OCI-LY1 (cell line): ENCODE results near the gene SNX14.

Source experiments
- H2AFZ ChIP-seq: fragments of 200-600 bp; sonication (generic), shearing (Covaris generic); 2 replicates; pipeline ENCODE4 v1.6.0; 2014; ENCODE audit warnings: antibody characterized with exemption, mild to moderate bottlenecking, low read length
- H3F3A ChIP-seq: fragments of 200-600 bp; sonication (generic), shearing (Covaris generic); 2 replicates; pipeline ENCODE4 v1.6.0; 2014; ENCODE audit warnings: mild to moderate bottlenecking, antibody characterized with exemption, low read length, moderate library complexity; ENCODE audit not compliant: insufficient read depth
- H3K27ac ChIP-seq: fragments of 200-600 bp; sonication (generic); 2 replicates; pipeline ENCODE4 v1.5.1; 2014; ENCODE audit warnings: low read length, mixed run types, mild to moderate bottlenecking, low read depth; ENCODE audit not compliant: poor library complexity, severe bottlenecking
- H3K27me3 ChIP-seq: fragments of 200-600 bp; sonication (generic); 2 replicates; pipeline ENCODE4 v1.6.0; 2014; ENCODE audit warnings: antibody characterized with exemption, mild to moderate bottlenecking, low read length, moderate library complexity; ENCODE audit not compliant: insufficient read depth
- H3K36me3 ChIP-seq: fragments of 200-600 bp; sonication (generic); 2 replicates; pipeline ENCODE4 v1.6.1; 2014; ENCODE audit warnings: mild to moderate bottlenecking, antibody characterized with exemption, low read length, moderate library complexity, mixed read lengths; ENCODE audit not compliant: insufficient read depth
- H3K4me1 ChIP-seq: fragments of 200-600 bp; sonication (generic); 2 replicates; pipeline ENCODE4 v1.5.1; 2014; ENCODE audit warnings: mild to moderate bottlenecking, low read length, moderate library complexity; ENCODE audit not compliant: insufficient read depth, severe bottlenecking
- H3K4me2 ChIP-seq: fragments of 200-600 bp; sonication (generic), shearing (Covaris generic); 2 replicates; pipeline ENCODE4 v1.6.1; 2014; ENCODE audit warnings: low read length
- H3K4me3 ChIP-seq: fragments of 200-600 bp; sonication (generic); 2 replicates; pipeline ENCODE4 v1.5.1; 2014; ENCODE audit warnings: low read length, low read depth, mild to moderate bottlenecking, mixed read lengths; ENCODE audit not compliant: poor library complexity, severe bottlenecking
- H3K79me2 ChIP-seq: fragments of 200-600 bp; shearing (Covaris generic); 2 replicates; pipeline ENCODE4 v1.6.1; 2016; ENCODE audit warnings: mixed run types, low read length, mixed read lengths; ENCODE audit not compliant: insufficient read depth
- H3K9ac ChIP-seq: fragments of 200-600 bp; sonication (generic), shearing (Covaris generic); 2 replicates; pipeline ENCODE4 v1.6.1; 2014; ENCODE audit warnings: mild to moderate bottlenecking, low read length, mixed read lengths
- H3K9me2 ChIP-seq: fragments of 200-600 bp; sonication (generic), shearing (Covaris generic); 2 replicates; pipeline ENCODE4 v1.6.1; 2014; ENCODE audit warnings: low read depth, mild to moderate bottlenecking, low read length, mixed read lengths
- H3K9me3 ChIP-seq: fragments of 200-600 bp; shearing (Covaris generic); 2 replicates; pipeline ENCODE4 v1.6.1; 2014; ENCODE audit warnings: low read length, mixed read lengths
- H4K20me1 ChIP-seq: fragments of 200-600 bp; sonication (generic), shearing (Covaris generic); 2 replicates; pipeline ENCODE4 v1.6.0; 2016; ENCODE audit warnings: mild to moderate bottlenecking, low read length; ENCODE audit not compliant: insufficient read depth
- EZH2 ChIP-seq: fragments of 200-600 bp; sonication (generic), shearing (Covaris generic); IDR thresholded peaks from 2 replicates; pipeline ENCODE4 v1.8.0; 2017; ENCODE audit warnings: borderline replicate concordance, mixed run types, mild to moderate bottlenecking, antibody characterized with exemption, low read length, moderate library complexity, mixed read lengths
- TF ChIP-seq, protein P1 (sequence below): fragments of 200-600 bp; sonication (generic), shearing (Covaris generic); IDR thresholded peaks from 2 replicates; pipeline ENCODE4 v1.5.1; 2017; ENCODE audit warnings: mild to moderate bottlenecking, antibody characterized with exemption, low read length, moderate library complexity, mixed read lengths

Gene SNX14

DNA sequence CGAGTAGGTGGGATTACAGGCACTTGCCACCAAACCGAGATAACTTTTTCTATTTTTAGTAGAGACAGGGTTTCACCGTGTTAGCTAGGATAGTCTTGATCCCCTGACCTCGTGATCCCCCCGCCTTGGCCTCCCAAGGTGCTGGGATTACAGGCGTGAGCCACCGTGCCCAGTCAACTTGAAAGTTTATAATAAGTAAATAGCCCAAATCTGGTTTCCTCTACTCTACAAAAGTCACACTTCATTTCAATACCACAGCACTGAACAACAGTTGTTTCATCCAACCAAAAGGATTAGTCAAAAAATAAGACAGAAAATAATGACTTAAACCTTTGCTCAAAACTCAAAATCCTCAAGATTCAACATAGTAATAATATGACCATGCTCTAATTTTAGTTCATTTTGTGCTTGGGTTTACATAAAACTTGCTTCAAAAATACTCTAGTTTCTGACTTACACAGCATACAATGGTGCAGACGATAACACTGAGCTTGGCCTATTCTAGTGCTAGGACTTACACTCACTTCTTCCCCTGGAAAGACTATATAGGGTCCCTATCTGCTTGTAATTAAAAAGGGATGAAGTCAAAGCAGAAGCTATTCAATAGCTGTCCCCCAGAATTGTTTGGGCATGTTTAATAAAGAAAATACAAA is 87.1 kb downstream of the SNX14 start:
- TF ChIP-seq EZH2, result no peak
- TF ChIP-seq, protein P1, sequence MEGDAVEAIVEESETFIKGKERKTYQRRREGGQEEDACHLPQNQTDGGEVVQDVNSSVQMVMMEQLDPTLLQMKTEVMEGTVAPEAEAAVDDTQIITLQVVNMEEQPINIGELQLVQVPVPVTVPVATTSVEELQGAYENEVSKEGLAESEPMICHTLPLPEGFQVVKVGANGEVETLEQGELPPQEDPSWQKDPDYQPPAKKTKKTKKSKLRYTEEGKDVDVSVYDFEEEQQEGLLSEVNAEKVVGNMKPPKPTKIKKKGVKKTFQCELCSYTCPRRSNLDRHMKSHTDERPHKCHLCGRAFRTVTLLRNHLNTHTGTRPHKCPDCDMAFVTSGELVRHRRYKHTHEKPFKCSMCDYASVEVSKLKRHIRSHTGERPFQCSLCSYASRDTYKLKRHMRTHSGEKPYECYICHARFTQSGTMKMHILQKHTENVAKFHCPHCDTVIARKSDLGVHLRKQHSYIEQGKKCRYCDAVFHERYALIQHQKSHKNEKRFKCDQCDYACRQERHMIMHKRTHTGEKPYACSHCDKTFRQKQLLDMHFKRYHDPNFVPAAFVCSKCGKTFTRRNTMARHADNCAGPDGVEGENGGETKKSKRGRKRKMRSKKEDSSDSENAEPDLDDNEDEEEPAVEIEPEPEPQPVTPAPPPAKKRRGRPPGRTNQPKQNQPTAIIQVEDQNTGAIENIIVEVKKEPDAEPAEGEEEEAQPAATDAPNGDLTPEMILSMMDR, result no peak
- no peak overlapping the region for H3K4me2 ChIP-seq
- no peaks in the 10 kb centered on the region for H3K79me2 ChIP-seq
- no peaks in the 10 kb centered on the region for H4K20me1 ChIP-seq
- peaks cover 22% of the 10 kb centered on the region for H3K36me3 ChIP-seq
- no peaks in the 10 kb centered on the region for H3K9me2 ChIP-seq
- H3K9me3 ChIP-seq, result no peaks in the 10 kb centered on the region
- H3K27me3 ChIP-seq, result no peaks in the 10 kb centered on the region
- no peaks in the 10 kb centered on the region for H3F3A ChIP-seq
- H3K4me3 ChIP-seq, result no peak overlapping the region
- H3K4me1 ChIP-seq, result no peaks in the 10 kb centered on the region
- no peak overlapping the region for H3K27ac ChIP-seq
- no peak overlapping the region for H2AFZ ChIP-seq
- H3K9ac ChIP-seq, result no peak overlapping the region

DNA sequence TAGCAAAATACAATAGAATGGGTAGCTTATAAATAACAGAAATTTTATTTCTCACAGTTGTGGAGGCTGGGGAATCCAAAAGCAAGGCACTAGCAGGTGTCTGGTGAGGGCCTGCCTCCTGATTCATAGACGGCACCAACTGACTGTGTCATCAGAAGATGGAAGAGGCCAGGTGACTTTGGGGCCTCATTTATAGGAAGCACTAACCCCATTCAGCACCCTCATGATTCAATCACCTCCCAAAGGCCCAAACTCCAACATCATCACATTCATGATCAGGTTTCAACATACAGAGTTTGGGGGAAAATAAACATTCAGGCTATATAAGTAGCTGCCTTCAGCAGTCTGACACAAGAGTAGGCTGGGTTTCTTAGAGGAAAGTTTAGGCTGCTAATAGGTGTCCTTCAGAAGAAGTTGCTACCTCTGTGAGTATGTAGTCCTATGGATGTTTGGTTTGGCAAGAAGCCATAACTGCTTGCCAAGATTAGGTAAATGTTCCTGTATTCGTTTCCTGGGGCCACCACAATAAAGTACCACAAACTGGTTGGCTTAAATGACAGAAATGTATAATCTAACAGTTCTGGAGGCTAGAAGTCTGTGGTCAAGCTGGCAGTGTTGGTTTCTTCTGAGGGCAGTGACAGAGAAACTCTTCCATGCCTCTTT is 94.9 kb downstream of the SNX14 start:
- TF ChIP-seq, protein P1, result no peak
- no peak for TF ChIP-seq EZH2
- no peaks in the 10 kb centered on the region for H3K9me3 ChIP-seq
- H3K4me3 ChIP-seq, result no peak overlapping the region
- H3K4me2 ChIP-seq, result no peak overlapping the region
- no peaks in the 10 kb centered on the region for H3K4me1 ChIP-seq
- no peak overlapping the region for H3K27ac ChIP-seq
- no peaks in the 10 kb centered on the region for H3K9me2 ChIP-seq
- no peaks in the 10 kb centered on the region for H3K27me3 ChIP-seq
- no peaks in the 10 kb centered on the region for H4K20me1 ChIP-seq
- H3K9ac ChIP-seq, result no peak overlapping the region
- no peaks in the 10 kb centered on the region; the same call in 1 of the 2 replicates for H3K36me3 ChIP-seq
- no peaks in the 10 kb centered on the region for H3K79me2 ChIP-seq
- no peaks in the 10 kb centered on the region for H3F3A ChIP-seq
- H2AFZ ChIP-seq, result no peak overlapping the region

DNA sequence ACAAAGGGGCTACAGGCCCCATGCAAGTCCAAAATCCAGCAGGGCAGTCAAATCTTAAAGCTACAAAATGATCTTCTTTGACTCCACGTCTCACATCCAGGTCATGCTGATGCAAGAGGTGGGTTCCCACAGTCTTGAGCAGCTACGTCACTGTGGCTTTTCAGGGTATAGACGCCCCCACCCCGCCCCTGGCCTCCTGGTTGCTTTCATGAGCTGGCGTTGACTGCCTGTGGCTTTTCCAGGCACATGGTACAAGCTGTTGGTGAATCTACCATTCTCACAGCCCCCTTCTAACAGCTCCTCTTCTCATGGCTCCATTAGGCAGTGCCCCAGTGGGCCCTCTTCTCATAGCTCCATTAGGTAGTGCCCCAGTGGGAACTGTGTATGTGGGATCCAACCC is 96.8 kb downstream of the SNX14 start:
- no peaks in the 10 kb centered on the region for H4K20me1 ChIP-seq
- H3K79me2 ChIP-seq, result no peaks in the 10 kb centered on the region
- H3K4me3 ChIP-seq, result no peak overlapping the region
- no peak overlapping the region for H3K9ac ChIP-seq
- no peaks in the 10 kb centered on the region for H3K27me3 ChIP-seq
- no peak overlapping the region for H2AFZ ChIP-seq
- no peak overlapping the region for H3K27ac ChIP-seq
- H3K4me1 ChIP-seq, result no peaks in the 10 kb centered on the region
- no peaks in the 10 kb centered on the region for H3K9me3 ChIP-seq
- no peaks in the 10 kb centered on the region for H3F3A ChIP-seq
- no peak for TF ChIP-seq EZH2
- TF ChIP-seq, protein P1, result no peak
- H3K36me3 ChIP-seq, result no peaks in the 10 kb centered on the region; the same call in 1 of the 2 replicates
- H3K9me2 ChIP-seq, result no peaks in the 10 kb centered on the region
- no peak overlapping the region for H3K4me2 ChIP-seq
